Measurements from ENCODE around the gene PLCXD3.

The PLCXD3 gene

DNA sequence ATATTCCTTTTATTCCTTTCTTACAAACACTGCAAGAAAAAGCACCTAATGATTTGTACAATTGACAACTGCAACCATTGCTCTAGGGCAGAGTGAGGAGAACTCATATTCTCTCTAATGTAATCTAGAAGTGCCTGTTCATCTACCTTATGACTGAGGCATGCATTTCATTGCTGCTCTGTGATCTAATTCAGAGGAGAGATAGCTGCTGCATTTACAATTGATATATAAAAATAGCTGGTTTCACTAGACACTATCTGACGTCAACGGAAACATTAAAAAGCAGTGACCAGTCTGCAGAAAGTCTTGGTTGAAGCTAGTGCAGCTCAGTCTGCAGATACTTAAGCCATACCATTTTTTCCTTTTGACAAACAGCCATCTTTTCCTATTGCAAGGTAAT is 224.2 kb downstream of the PLCXD3 start:
- DNase-seq (ENCODE audit: low spot score), result no peak

- no peak for DNase-seq (ENCODE audit: low spot score)
These were observed 225.5 kb downstream of the PLCXD3 start for GRCh38 chr5:41284938-41285337.

DNA sequence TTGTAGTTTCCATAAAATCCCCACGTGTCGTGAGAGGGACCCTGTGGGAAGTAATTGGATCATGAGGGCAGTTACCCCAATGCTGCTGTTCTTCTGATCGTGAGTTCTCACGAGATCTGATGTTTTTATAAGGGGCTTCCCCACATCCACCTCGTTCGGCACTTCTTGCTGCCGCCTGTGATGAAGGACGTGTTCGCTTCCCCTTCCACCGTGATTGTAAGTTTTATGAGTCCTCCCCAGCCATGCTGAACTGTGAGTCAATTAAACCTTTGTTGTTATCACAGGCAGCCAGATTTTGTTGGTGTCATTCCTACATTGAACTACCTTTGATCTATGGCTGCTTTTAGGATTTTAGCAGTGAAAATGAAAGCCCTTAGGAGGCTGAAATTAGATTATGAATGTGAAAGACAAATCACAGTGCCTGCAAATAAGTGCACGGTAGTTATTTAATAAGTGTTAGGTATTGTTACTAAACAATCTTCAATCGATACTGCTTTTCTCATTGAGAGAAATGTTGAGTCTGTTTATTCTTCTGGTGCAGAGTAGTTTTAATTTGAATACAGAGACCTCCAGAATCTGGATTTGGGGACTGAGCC is 229.1 kb downstream of the PLCXD3 start:
- no peak for DNase-seq (ENCODE audit: low spot score)

DNA sequence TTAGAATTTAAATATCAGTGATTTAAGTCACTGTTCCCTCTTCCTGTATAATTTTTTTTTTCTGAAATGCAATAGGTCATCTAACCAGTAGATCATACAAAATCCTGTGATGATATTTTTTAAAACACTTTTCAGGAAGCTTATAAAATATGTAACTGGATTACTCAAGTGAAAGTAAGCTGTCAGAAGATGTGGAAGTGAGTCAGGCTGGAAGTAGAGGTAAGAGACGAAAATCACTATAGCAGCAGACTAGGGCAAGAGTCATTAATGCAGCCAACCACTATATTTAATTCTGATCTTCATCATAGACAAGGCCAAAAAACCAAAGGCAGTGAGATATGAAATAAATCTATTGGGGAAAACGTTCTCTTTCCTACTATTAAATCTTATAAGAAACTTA is 231.4 kb downstream of the PLCXD3 start:
- no peak for DNase-seq (ENCODE audit: low spot score)

DNA sequence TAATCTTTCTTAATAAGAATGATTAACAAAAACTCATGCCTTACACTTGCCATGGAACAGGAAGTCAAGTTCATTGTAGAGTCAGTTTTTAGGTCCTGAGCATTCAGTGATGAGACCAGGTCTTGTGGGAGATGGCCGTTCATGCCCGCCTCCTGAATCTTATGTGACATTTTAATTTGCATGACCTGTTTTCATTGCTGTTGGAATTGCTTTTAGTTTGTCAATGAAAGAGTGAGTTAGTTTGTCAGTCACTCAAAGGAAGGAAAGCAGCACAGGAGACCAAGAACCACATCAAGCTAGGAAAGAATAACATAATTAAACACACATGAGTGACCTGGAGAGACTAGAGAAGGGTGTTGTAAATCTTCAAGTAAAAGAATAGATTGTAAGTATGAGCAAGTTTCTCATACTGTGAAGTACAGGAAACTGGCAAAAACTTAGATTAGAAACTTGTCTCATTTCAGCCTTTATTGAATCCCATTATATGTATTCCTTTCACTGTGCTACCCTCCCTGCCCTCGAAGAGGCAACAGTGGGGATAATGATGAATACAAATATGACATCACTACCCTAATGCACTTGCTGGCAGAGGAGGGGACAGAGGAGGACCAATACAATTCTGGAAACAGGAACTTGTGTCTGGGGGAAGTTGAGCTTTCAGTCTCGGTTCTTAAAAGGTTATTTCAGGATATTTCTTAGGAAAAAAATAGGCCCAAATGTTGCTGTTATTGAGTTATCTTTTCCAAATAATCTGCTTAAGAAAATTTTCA is 232.7 kb downstream of the PLCXD3 start:
- DNase-seq (ENCODE audit: low spot score), result no peak

GRCh38 chr5:41275813-41276512 is 234.4 kb downstream of the PLCXD3 start:
- peak; percentile 2 for DNase-seq (ENCODE audit: low spot score)

GRCh38 chr5:41270423-41271251 is 239.8 kb downstream of the PLCXD3 start:
- peak; percentile 21 for DNase-seq (ENCODE audit: low spot score)

DNA sequence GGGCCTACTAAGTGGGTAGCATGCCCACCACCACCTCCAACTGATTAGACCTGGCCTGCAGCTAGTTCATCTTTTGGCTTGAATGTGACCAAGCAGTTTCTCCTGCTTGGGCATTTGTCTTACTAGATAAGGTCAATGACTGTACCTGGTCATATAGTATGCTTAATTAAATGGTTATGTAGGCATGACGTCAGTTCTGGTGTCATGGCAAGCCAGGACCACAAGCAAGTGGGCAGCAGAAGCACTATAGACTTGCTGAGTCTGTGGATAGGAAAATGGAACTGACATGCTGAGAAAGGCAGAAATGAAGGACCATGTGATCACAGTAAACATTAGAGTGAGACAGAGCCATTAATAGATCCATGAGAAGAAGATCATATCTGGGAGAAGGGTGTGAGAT is 241.5 kb downstream of the PLCXD3 start:
- DNase-seq (ENCODE audit: low spot score), result no peak

DNA sequence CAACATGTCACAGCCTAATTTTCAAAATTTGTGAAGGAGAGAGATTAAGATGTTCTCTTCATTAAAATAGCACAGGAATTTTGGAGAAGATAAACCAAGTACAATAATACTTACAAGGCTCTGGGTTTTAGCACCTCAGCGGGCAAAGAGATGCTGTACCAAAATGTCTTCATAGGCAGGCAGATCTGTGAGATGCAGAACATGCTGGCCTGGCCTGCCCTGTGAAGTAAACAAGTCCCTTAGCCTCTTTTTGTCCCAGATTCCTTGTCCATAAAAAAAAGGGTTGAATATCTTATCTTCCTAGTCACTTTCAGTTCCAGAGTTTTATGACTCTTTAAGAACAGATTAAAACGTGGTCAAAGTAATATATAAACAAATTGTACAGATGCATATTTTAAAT is 244.0 kb downstream of the PLCXD3 start:
- no peak for DNase-seq (ENCODE audit: low spot score)

- DNase-seq (ENCODE audit: low spot score), result no peak
These were observed 246.4 kb downstream of the PLCXD3 start for GRCh38 chr5:41264019-41264418.

DNA sequence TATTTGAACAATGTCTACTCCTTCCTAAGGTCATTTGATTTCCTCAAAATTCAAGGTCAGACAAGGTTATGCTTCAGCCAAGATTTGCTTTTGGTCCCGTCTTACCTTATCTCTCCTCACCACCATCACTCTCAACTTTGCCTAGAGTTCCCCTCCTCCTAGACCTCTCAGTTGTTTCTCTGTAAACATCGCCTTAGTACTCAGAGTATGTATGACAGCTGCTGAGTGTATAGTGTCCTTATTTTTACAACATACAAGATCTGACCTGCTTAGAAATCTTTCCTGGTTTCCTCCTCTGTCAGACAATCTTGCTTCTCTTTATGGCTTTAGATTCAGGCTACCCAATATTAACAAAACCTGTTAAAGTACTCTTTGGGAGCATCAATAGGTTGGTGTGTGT is 247.1 kb downstream of the PLCXD3 start:
- no peak for DNase-seq (ENCODE audit: low spot score)
